NT2/D1 (cell line): Measurements from ENCODE around the gene SMIM29.

Source experiments
- SUZ12 ChIP-seq: IDR thresholded peaks from 2 replicates; pipeline ENCODE4 v1.6.1; 2011; ENCODE audit not compliant: insufficient read length, insufficient read depth; ENCODE audit errors: extremely low read depth
- YY1 ChIP-seq: IDR thresholded peaks from 2 replicates; pipeline ENCODE4 v1.6.1; 2011; ENCODE audit not compliant: insufficient read length, insufficient read depth

- no peak for TF ChIP-seq SUZ12
- no peak for TF ChIP-seq YY1
Observed at GRCh38 chr6:34202329-34203201, 46.2 kb downstream of the SMIM29 start.
